CD14-positive monocyte (primary cell): Measurements from ENCODE around the gene GLB1L. TPM values are rescaled to one million over a fixed set of nuclear protein-coding genes. Genes with fewer than 3 reads are reported as not detected.
A peak's percentile ranks its signal among the peaks of the same experiment; 100 is the strongest.

Experiments
- DNase-seq, 3 donors: peaks; one replicate each; pipeline ENCODE4 v3.0.0-alpha.2; 2011 to 2022
- H2AFZ ChIP-seq: 2 replicates; pipeline ENCODE4 v1.6.0; 2012; ENCODE audit warnings: mild to moderate bottlenecking, low read depth, low read length, inconsistent platforms; ENCODE audit not compliant: insufficient read depth, poor library complexity, severe bottlenecking
- H3K27ac ChIP-seq, 2 donors: 1 replicate in 1 of 2; 2 replicates in 1 of 2; pipeline ENCODE4 v1.5.1; 2012 to 2013; ENCODE audit warnings: low read length in 2 of 2, control low read depth in 1 of 2, inconsistent platforms in 1 of 2, low read depth in 1 of 2, mild to moderate bottlenecking in 1 of 2
- H3K27me3 ChIP-seq, 2 donors: one replicate each; pipeline versions ENCODE4 v1.6.0 to v1.6.1; 2011 to 2013; ENCODE audit warnings: low read length in 2 of 2; ENCODE audit not compliant: control insufficient read depth in 2 of 2, insufficient read depth in 2 of 2
- H3K36me3 ChIP-seq, 2 donors: replicated peaks in 1 of 2; 1 replicate in 1 of 2; 2 replicates in 1 of 2; pipeline versions ENCODE4 v1.5.1 to v1.6.1; 2012 to 2013; ENCODE audit warnings: low read length in 2 of 2, control low read depth in 1 of 2, inconsistent platforms in 1 of 2, mild to moderate bottlenecking in 1 of 2; ENCODE audit not compliant: insufficient read depth in 2 of 2, control insufficient read depth in 1 of 2
- H3K4me1 ChIP-seq, 2 donors: 1 replicate in 1 of 2; 2 replicates in 1 of 2; pipeline versions ENCODE4 v1.5.1 to v1.6.1; 2012 to 2013; ENCODE audit warnings: low read length in 2 of 2, control low read depth in 1 of 2, inconsistent platforms in 1 of 2, mild to moderate bottlenecking in 1 of 2, moderate library complexity in 1 of 2; ENCODE audit not compliant: insufficient read depth in 2 of 2, control insufficient read depth in 1 of 2
- H3K4me2 ChIP-seq: replicated peaks from 2 replicates; pipeline ENCODE3; 2012; ENCODE audit warnings: low read length, moderate library complexity, mild to moderate bottlenecking; ENCODE audit not compliant: poor library complexity, severe bottlenecking; ENCODE audit errors: extremely low read depth
- H3K4me3 ChIP-seq, 3 experiments: fragments of 200-600 bp in 1 of 3; sonication (generic) in 1 of 3; replicated peaks in 1 of 3; 1 replicate in 2 of 3; 2 replicates in 1 of 3; pipeline ENCODE4 v1.5.1; 2011 to 2013; ENCODE audit warnings: low read length in 3 of 3, mild to moderate bottlenecking in 3 of 3, control low read depth in 2 of 3, low read depth in 2 of 3, inconsistent platforms in 1 of 3, moderate library complexity in 1 of 3
- H3K79me2 ChIP-seq: 2 replicates; pipeline ENCODE4 v1.6.0; 2012; ENCODE audit warnings: mild to moderate bottlenecking, control low read depth, inconsistent platforms, low read length, moderate library complexity; ENCODE audit not compliant: insufficient read depth
- H3K9ac ChIP-seq: 2 replicates; pipeline ENCODE4 v1.6.0; 2017; ENCODE audit warnings: low read length, mild to moderate bottlenecking; ENCODE audit not compliant: insufficient read depth, poor library complexity, severe bottlenecking
- H3K9me3 ChIP-seq, 2 donors: replicated peaks in 1 of 2; 1 replicate in 1 of 2; 2 replicates in 1 of 2; pipeline versions ENCODE4 v1.5.1 to v1.6.1; 2012 to 2013; ENCODE audit warnings: low read length in 2 of 2, control low read depth in 1 of 2; ENCODE audit not compliant: control insufficient read depth in 1 of 2, insufficient read depth in 1 of 2
- H4K20me1 ChIP-seq: 2 replicates; pipeline ENCODE4 v1.6.0; 2012; ENCODE audit warnings: mild to moderate bottlenecking, low read length, control low read depth, moderate library complexity; ENCODE audit not compliant: insufficient read depth
- H3K27ac Mint-ChIP-seq, 7 donors: one replicate each; pipeline ENCODE4 v1.8.0; 2020; ENCODE audit warnings: mild to moderate bottlenecking in 7 of 7, mixed read lengths in 7 of 7, moderate library complexity in 6 of 7, inconsistent platforms in 2 of 7
- H3K27me3 Mint-ChIP-seq, 3 donors: one replicate each; pipeline ENCODE4 v1.8.0; 2021 to 2022; ENCODE audit warnings: low read depth in 3 of 3, mild to moderate bottlenecking in 3 of 3, mixed read lengths in 3 of 3, moderate library complexity in 3 of 3, inconsistent platforms in 1 of 3
- H3K36me3 Mint-ChIP-seq, 2 donors: one replicate each; pipeline ENCODE4 v1.8.0; 2020; ENCODE audit warnings: mixed read lengths in 2 of 2, inconsistent platforms in 1 of 2, mild to moderate bottlenecking in 1 of 2
- H3K4me1 Mint-ChIP-seq: one replicate; pipeline ENCODE4 v1.8.0; 2020; ENCODE audit warnings: mild to moderate bottlenecking, mixed read lengths
- H3K4me3 Mint-ChIP-seq, 2 donors: one replicate each; pipeline ENCODE4 v1.8.0; 2020; ENCODE audit warnings: mild to moderate bottlenecking in 2 of 2, mixed read lengths in 2 of 2, moderate library complexity in 1 of 2
- H3K9me3 Mint-ChIP-seq, 7 donors: one replicate each; pipeline ENCODE4 v1.8.0; 2020 to 2022; ENCODE audit warnings: mixed read lengths in 7 of 7, mild to moderate bottlenecking in 6 of 7, moderate library complexity in 6 of 7, inconsistent platforms in 2 of 7
- WGBS: methylation state at CpG from one replicate; pipeline ENCODE4 v1.1.5; 2013; ENCODE audit warnings: missing lambda C conversion rate; ENCODE audit not compliant: insufficient coverage; 5-methylcytosine and 5-hydroxymethylcytosine counted together
- intact Hi-C, 2 donors: fragments of 100-400 bp; cut with micrococcal nuclease; formaldehyde crosslinking; loops; one replicate each; pipeline versions ENCODE4 v1.15.0 to v1.15.1; 2023
- polyA plus RNA-seq, 3 donors: library from polyadenylated mRNA; depleted of rRNA in 1 of 3; unstranded in 2 of 3; stranded (reverse) in 1 of 3; fragments of 300-500 nt in 2 of 3; fragments of >200 nt in 1 of 3; fragmentation: Illumina TruSeq in 2 of 3; gene quantifications; 1 replicate in 2 of 3; 2 replicates in 1 of 3; pipeline ENCODE4 v1.2.3, GENCODE V29; 2012 to 2021
- TF ChIP-seq, protein P1 (sequence below): fragments of 200-600 bp; IDR thresholded peaks from one replicate; pipeline ENCODE4 v1.8.0; 2022; ENCODE audit warnings: antibody characterized with exemption, mild to moderate bottlenecking

GLB1L gene
- polyA plus RNA-seq, 3 donors, result 4.0 to 11.7 (median 7.7) TPM

GRCh38 chr2:219205981-219206327 lies 39.3 kb downstream of the GLB1L start:
- Histone ChIP-seq H3K4me1 (peaks cover 17 to 21% of the 10 kb centered on the region in 2 donors), H3K9ac (peak overlapping the region; percentile 78), H3K27me3 (no peaks in the 10 kb centered on the region), H3K9me3 (peaks cover 0 to 4% of the 10 kb centered on the region in 2 donors), H3K36me3 (peaks cover 16 to 31% of the 10 kb centered on the region in 2 donors), H3K4me2 (peak overlapping the region; percentile 91), H3K4me3 (peak overlapping the region; percentile 73 to 85 (median 78)), H3K79me2 (no peaks in the 10 kb centered on the region), H2AFZ (peak overlapping the region; percentile 93), H3K27ac (peak overlapping the region; percentile 79 to 91), H4K20me1 (peaks cover 10% of the 10 kb centered on the region)
- intact Hi-C loops, result loop anchor here in 1 of 2 donors (2.0 kb wide), 1 partner anchor 27 kb away; the partner anchor contains the start of gene RETREG2
- Mint-ChIP-seq H3K27ac (peak overlapping the region; percentile 87 to 96 (median 92)), H3K4me1 (peaks cover 35% of the 10 kb centered on the region), H3K27me3 (peaks cover 2 to 3% (median 2%) of the 10 kb centered on the region in 3 donors), H3K9me3 (peaks cover 2 to 8% (median 4%) of the 10 kb centered on the region in 7 donors), H3K4me3 (peak overlapping the region; percentile 86 to 98), H3K36me3 (peaks cover 26 to 30% of the 10 kb centered on the region in 2 donors)
- 16% methylated on average over 6 of the region's 7 CpGs for WGBS
- DNase-seq, result peak in 1 of 3 donors; percentile 20
- TF ChIP-seq, protein P1, sequence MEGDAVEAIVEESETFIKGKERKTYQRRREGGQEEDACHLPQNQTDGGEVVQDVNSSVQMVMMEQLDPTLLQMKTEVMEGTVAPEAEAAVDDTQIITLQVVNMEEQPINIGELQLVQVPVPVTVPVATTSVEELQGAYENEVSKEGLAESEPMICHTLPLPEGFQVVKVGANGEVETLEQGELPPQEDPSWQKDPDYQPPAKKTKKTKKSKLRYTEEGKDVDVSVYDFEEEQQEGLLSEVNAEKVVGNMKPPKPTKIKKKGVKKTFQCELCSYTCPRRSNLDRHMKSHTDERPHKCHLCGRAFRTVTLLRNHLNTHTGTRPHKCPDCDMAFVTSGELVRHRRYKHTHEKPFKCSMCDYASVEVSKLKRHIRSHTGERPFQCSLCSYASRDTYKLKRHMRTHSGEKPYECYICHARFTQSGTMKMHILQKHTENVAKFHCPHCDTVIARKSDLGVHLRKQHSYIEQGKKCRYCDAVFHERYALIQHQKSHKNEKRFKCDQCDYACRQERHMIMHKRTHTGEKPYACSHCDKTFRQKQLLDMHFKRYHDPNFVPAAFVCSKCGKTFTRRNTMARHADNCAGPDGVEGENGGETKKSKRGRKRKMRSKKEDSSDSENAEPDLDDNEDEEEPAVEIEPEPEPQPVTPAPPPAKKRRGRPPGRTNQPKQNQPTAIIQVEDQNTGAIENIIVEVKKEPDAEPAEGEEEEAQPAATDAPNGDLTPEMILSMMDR, result no peak

DNA sequence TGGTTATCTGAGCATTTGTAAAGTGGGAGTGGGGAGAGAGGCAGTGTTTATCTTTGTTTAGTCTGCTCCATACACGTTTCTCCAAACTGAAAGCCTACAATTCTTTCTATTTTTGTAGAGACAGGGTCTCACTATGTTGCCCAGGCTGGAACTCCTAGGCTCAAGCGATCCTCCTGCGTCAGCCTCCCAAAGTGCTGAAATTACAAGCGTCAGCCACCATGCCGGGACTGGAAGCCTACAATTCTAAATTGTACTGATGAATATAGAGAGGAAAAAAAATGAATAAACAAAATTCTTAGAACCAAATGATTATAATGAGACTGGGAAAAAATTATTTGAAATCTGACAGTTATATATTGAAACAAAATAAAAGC lies 40.1 kb downstream of the GLB1L start:
- Histone ChIP-seq H3K9ac (no peak overlapping the region), H3K27me3 (no peaks in the 10 kb centered on the region), H3K9me3 (peaks cover 0 to 4% of the 10 kb centered on the region in 2 donors), H2AFZ (no peak overlapping the region), H4K20me1 (peaks cover 10% of the 10 kb centered on the region), H3K36me3 (peaks cover 16 to 25% of the 10 kb centered on the region in 2 donors), H3K27ac (no peak overlapping the region), H3K79me2 (no peaks in the 10 kb centered on the region), H3K4me3 (no peak overlapping the region), H3K4me1 (peaks cover 17 to 21% of the 10 kb centered on the region in 2 donors), H3K4me2 (no peak overlapping the region)
- TF ChIP-seq, protein P1, result no peak
- DNase-seq, result no peak
- H3K4me3 Mint-ChIP-seq, result no peak overlapping the region
- peaks cover 23 to 27% of the 10 kb centered on the region in 2 donors for H3K36me3 Mint-ChIP-seq
- intact Hi-C loops, result no loop called here
- no peak overlapping the region for H3K27ac Mint-ChIP-seq
- peaks cover 2 to 8% (median 4%) of the 10 kb centered on the region in 7 donors for H3K9me3 Mint-ChIP-seq
- H3K27me3 Mint-ChIP-seq, result peaks cover 2 to 3% (median 2%) of the 10 kb centered on the region in 3 donors
- no CpG with 5 or more reads among the region's 5 CpGs for WGBS
- peaks cover 32% of the 10 kb centered on the region for H3K4me1 Mint-ChIP-seq
